Mesendoderm (in vitro differentiated cells): Measurements from ENCODE around the gene PHPT1.
A peak's percentile ranks its signal among the peaks of the same experiment; 100 is the strongest.

Source experiments
- DNase-seq: peaks from one replicate; pipeline ENCODE4 v3.0.0; 2013
- H2AK5ac ChIP-seq: 2 replicates; pipeline ENCODE4 v1.6.1; 2013; ENCODE audit warnings: low read length, inconsistent platforms
- H2BK120ac ChIP-seq: 2 replicates; pipeline ENCODE4 v1.6.1; 2013; ENCODE audit warnings: low read depth, mild to moderate bottlenecking, low read length, moderate library complexity, mixed read lengths
- H2BK15ac ChIP-seq: replicated peaks from 2 replicates; pipeline ENCODE4 v1.6.1; 2013; ENCODE audit warnings: low read depth, mild to moderate bottlenecking, moderate library complexity
- H2BK5ac ChIP-seq: 2 replicates; pipeline ENCODE4 v1.6.1; 2013; ENCODE audit warnings: low read length, inconsistent platforms
- H3K18ac ChIP-seq: 2 replicates; pipeline ENCODE4 v1.6.1; 2013; ENCODE audit warnings: mild to moderate bottlenecking, low read length, mixed read lengths
- H3K23ac ChIP-seq: one replicate; pipeline ENCODE4 v1.6.1; 2013; ENCODE audit warnings: low read length
- H3K27ac ChIP-seq: 2 replicates; pipeline ENCODE4 v1.5.1; 2013; ENCODE audit warnings: low read depth, mild to moderate bottlenecking, inconsistent platforms, low read length, moderate library complexity
- H3K27me3 ChIP-seq: 2 replicates; pipeline ENCODE4 v1.6.1; 2013; ENCODE audit warnings: low read length, control low read depth, mild to moderate bottlenecking, inconsistent platforms; ENCODE audit not compliant: insufficient read depth, poor library complexity
- H3K36me3 ChIP-seq: 2 replicates; pipeline ENCODE4 v1.6.1; 2013; ENCODE audit warnings: low read length, inconsistent platforms; ENCODE audit not compliant: control insufficient read depth, insufficient read depth
- H3K4ac ChIP-seq: one replicate; pipeline ENCODE4 v1.6.1; 2013; ENCODE audit warnings: low read depth, mild to moderate bottlenecking, low read length, moderate library complexity
- H3K4me1 ChIP-seq: 2 replicates; pipeline ENCODE4 v1.6.1; 2013; ENCODE audit warnings: low read depth, low read length, inconsistent platforms; ENCODE audit not compliant: control insufficient read depth
- H3K4me2 ChIP-seq: 2 replicates; pipeline ENCODE4 v1.6.1; 2013; ENCODE audit warnings: low read length
- H3K4me3 ChIP-seq: 2 replicates; pipeline ENCODE4 v1.5.1; 2013; ENCODE audit warnings: mild to moderate bottlenecking, low read length
- H3K56ac ChIP-seq: one replicate; pipeline ENCODE4 v1.6.1; 2013; ENCODE audit warnings: low read length
- H3K79me1 ChIP-seq: 2 replicates; pipeline ENCODE4 v1.6.1; 2013; ENCODE audit warnings: low read length, inconsistent platforms
- H3K79me2 ChIP-seq: 2 replicates; pipeline ENCODE4 v1.6.1; 2013; ENCODE audit warnings: mild to moderate bottlenecking, low read length; ENCODE audit not compliant: control insufficient read depth, insufficient read depth
- H3K9ac ChIP-seq: 2 replicates; pipeline ENCODE4 v1.6.1; 2013; ENCODE audit warnings: low read length, inconsistent platforms
- H4K5ac ChIP-seq: one replicate; pipeline ENCODE4 v1.6.1; 2013; ENCODE audit warnings: low read length
- H4K8ac ChIP-seq: one replicate; pipeline ENCODE4 v1.6.1; 2013; ENCODE audit warnings: low read depth, mild to moderate bottlenecking, control low read depth, low read length, moderate library complexity
- WGBS: extraction: QIAGEN DNeasy Blood & Tissue Kit; methylation state at CpG from one replicate; pipeline ENCODE4 v1.1.7; 2013; ENCODE audit warnings: low lambda C conversion rate, missing lambda C conversion rate; ENCODE audit not compliant: insufficient coverage; ENCODE audit errors: extremely low coverage; 5-methylcytosine and 5-hydroxymethylcytosine counted together

PHPT1 gene

GRCh38 chr9:136852664-136853595 is 3.7 kb downstream of the PHPT1 start:
- Histone ChIP-seq H2BK15ac (no peak overlapping the region), H4K8ac (no peak overlapping the region), H3K4me3 (no peak overlapping the region), H3K56ac (no peak overlapping the region), H3K18ac (no peak overlapping the region), H3K9ac (no peak overlapping the region), H3K27me3 (no peaks in the 10 kb centered on the region), H4K5ac (no peak overlapping the region), H3K4me1 (no peaks in the 10 kb centered on the region), H3K36me3 (no peaks in the 10 kb centered on the region), H3K79me2 (no peaks in the 10 kb centered on the region), H3K4me2 (no peak overlapping the region), H2BK120ac (no peak overlapping the region), H3K4ac (no peak overlapping the region), H3K23ac (no peak overlapping the region), H3K27ac (no peak overlapping the region), H2AK5ac (no peak overlapping the region), H2BK5ac (no peak overlapping the region), H3K79me1 (no peaks in the 10 kb centered on the region)
- WGBS, result no CpG with 5 or more reads among the region's 29 CpGs
- DNase-seq, result no peak

GRCh38 chr9:136853596-136854112 is 4.4 kb downstream of the PHPT1 start:
- Histone ChIP-seq H4K5ac (no peak overlapping the region), H3K36me3 (no peaks in the 10 kb centered on the region), H3K9ac (no peak overlapping the region), H3K23ac (no peak overlapping the region), H3K4me1 (no peaks in the 10 kb centered on the region), H3K4me3 (no peak overlapping the region), H2BK5ac (no peak overlapping the region), H2BK120ac (no peak overlapping the region), H3K18ac (no peak overlapping the region), H3K27me3 (no peaks in the 10 kb centered on the region), H4K8ac (no peak overlapping the region), H3K56ac (no peak overlapping the region), H2BK15ac (no peak overlapping the region), H3K27ac (no peak overlapping the region), H3K4me2 (no peak overlapping the region), H3K4ac (no peak overlapping the region), H3K79me1 (no peaks in the 10 kb centered on the region), H2AK5ac (no peak overlapping the region), H3K79me2 (no peaks in the 10 kb centered on the region)
- WGBS, result no CpG with 5 or more reads among the region's 18 CpGs
- no peak for DNase-seq

GRCh38 chr9:136854113-136854841 is 5.1 kb downstream of the PHPT1 start:
- Histone ChIP-seq H3K23ac (no peak overlapping the region), H3K18ac (no peak overlapping the region), H3K56ac (no peak overlapping the region), H3K79me2 (no peaks in the 10 kb centered on the region), H2BK5ac (no peak overlapping the region), H4K5ac (no peak overlapping the region), H3K27me3 (no peaks in the 10 kb centered on the region), H2BK15ac (no peak overlapping the region), H3K79me1 (no peaks in the 10 kb centered on the region), H3K9ac (no peak overlapping the region), H3K4me1 (no peaks in the 10 kb centered on the region), H3K4me2 (no peak overlapping the region), H2AK5ac (no peak overlapping the region), H3K27ac (no peak overlapping the region), H2BK120ac (no peak overlapping the region), H3K4me3 (no peak overlapping the region), H3K4ac (no peak overlapping the region), H3K36me3 (no peaks in the 10 kb centered on the region), H4K8ac (no peak overlapping the region)
- WGBS, result no CpG with 5 or more reads among the region's 30 CpGs
- DNase-seq, result no peak

GRCh38 chr9:136854842-136855460 is 5.7 kb downstream of the PHPT1 start:
- no CpG with 5 or more reads among the region's 23 CpGs for WGBS
- Histone ChIP-seq H3K27ac (no peak overlapping the region), H3K79me1 (no peaks in the 10 kb centered on the region), H3K27me3 (no peaks in the 10 kb centered on the region), H3K9ac (no peak overlapping the region), H3K18ac (no peak overlapping the region), H4K5ac (no peak overlapping the region), H3K56ac (no peak overlapping the region), H3K4me1 (no peaks in the 10 kb centered on the region), H3K23ac (no peak overlapping the region), H3K4me2 (no peak overlapping the region), H4K8ac (no peak overlapping the region), H2AK5ac (no peak overlapping the region), H2BK120ac (no peak overlapping the region), H3K79me2 (no peaks in the 10 kb centered on the region), H3K4me3 (no peak overlapping the region), H3K36me3 (no peaks in the 10 kb centered on the region), H2BK15ac (no peak overlapping the region), H2BK5ac (no peak overlapping the region), H3K4ac (no peak overlapping the region)
- DNase-seq, result no peak

- no peak overlapping the region for H3K23ac ChIP-seq
- no peak overlapping the region for H2BK120ac ChIP-seq
- peak overlapping the region; percentile 25 for H3K56ac ChIP-seq
- H3K9ac ChIP-seq, result no peak overlapping the region
- H3K4me2 ChIP-seq, result no peak overlapping the region
- no CpG with 5 or more reads among the region's 26 CpGs for WGBS
- H3K4me3 ChIP-seq, result no peak overlapping the region
- H3K4me1 ChIP-seq, result no peaks in the 10 kb centered on the region
- H3K4ac ChIP-seq, result no peak overlapping the region
- no peak overlapping the region for H2BK5ac ChIP-seq
- no peak for DNase-seq
- H3K27ac ChIP-seq, result no peak overlapping the region
- no peak overlapping the region for H4K5ac ChIP-seq
- no peak overlapping the region for H4K8ac ChIP-seq
- no peaks in the 10 kb centered on the region for H3K79me2 ChIP-seq
- no peak overlapping the region for H2AK5ac ChIP-seq
- H3K36me3 ChIP-seq, result no peaks in the 10 kb centered on the region
- H3K79me1 ChIP-seq, result no peaks in the 10 kb centered on the region
- H2BK15ac ChIP-seq, result no peak overlapping the region
- H3K27me3 ChIP-seq, result no peaks in the 10 kb centered on the region
- H3K18ac ChIP-seq, result no peak overlapping the region
Measured at GRCh38 chr9:136855461-136856078, 6.4 kb downstream of the PHPT1 start.
